H54 (cell line): ENCODE measurements around the gene SPG21.

Experiments
- DNase-seq: peaks from one replicate; pipeline ENCODE4 v3.0.0; 2011; ENCODE audit warnings: low spot score, mixed read lengths; ENCODE audit not compliant: insufficient read length
- FAIRE-seq: peaks from 3 replicates; lab custom pipeline; 2011; peaks lifted over from hg19 to GRCh38; lab: Jason Lieb, UNC
- POLR2A ChIP-seq: IDR thresholded peaks from 2 replicates; pipeline ENCODE4 v1.6.1; 2011; ENCODE audit warnings: low read depth, mild to moderate bottlenecking, low read length

SPG21 gene

DNA sequence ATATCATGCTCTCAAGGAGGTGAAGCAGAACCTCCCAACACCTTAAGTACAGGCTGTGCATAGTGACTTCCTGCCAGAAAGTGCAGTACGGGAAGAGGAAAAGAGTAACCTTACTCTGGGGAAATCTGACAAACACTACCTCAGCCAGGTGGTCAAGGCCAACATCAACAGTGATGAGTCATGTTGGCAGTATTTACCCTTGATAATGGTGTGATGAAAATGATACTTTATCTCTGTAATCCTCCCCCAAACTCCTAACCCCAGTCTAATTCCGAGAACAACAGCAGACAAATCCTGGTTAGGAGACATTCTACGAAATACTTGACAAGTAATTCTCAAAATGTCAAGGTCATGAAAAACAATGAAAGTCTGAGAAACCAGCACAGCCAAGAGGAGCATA, 51.5 kb downstream of the SPG21 start:
- DNase-seq (no peak), FAIRE-seq (no peak)
- no peak for TF ChIP-seq POLR2A

- TF ChIP-seq POLR2A, result no peak
- DNase-seq (no peak), FAIRE-seq (no peak)
Observed at GRCh38 chr15:64934023-64934422, 55.7 kb downstream of the SPG21 start.

GRCh38 chr15:64931381-64931780, 58.3 kb downstream of the SPG21 start:
- FAIRE-seq (no peak), DNase-seq (no peak)
- no peak for TF ChIP-seq POLR2A

GRCh38 chr15:64930778-64931371, 58.8 kb downstream of the SPG21 start:
- FAIRE-seq, result no peak
- DNase-seq, result peak; percentile 57

DNA sequence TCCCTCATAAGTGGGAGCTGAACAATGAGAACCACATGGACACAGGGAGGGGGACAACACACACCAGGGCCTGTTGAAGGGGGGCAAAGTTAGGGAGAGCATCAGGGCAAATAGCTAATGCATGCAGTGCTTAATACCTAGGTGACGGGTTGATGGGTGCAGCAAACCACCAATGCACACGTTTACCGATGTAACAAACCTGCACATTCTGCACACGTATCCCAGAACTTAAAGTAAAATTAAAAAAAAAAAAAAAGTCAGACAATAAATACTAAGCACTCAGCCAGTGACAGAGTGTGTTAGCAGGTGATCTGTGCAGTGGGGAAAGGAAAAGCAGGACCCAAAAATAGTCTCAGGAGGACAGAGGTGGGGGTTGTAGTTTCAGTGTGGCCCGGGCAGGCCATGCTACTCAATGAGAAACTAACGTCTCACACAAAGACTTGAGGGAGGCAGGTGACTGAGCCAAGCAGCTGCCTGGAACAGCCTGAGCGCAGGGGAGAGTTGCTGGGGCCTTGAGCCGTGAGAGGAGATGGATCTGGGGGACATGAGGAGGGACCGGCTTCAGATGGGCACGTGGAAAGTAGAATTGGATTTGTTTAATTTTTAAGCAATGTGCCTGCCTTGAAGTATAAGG, 59.6 kb downstream of the SPG21 start:
- DNase-seq (no peak), FAIRE-seq (no peak)
- TF ChIP-seq POLR2A, result no peak

More at GRCh38 chr15:64930778-64931371, 58.8 kb downstream of the SPG21 start:
- TF ChIP-seq POLR2A, result no peak

GRCh38 chr15:64928626-64929220, 61.0 kb downstream of the SPG21 start:
- no peak for TF ChIP-seq POLR2A
- FAIRE-seq, result no peak
- DNase-seq, result no peak

- no peak for TF ChIP-seq POLR2A
- FAIRE-seq, result no peak
- DNase-seq, result no peak
Observed at GRCh38 chr15:64926661-64927060, 63.1 kb downstream of the SPG21 start.

DNA sequence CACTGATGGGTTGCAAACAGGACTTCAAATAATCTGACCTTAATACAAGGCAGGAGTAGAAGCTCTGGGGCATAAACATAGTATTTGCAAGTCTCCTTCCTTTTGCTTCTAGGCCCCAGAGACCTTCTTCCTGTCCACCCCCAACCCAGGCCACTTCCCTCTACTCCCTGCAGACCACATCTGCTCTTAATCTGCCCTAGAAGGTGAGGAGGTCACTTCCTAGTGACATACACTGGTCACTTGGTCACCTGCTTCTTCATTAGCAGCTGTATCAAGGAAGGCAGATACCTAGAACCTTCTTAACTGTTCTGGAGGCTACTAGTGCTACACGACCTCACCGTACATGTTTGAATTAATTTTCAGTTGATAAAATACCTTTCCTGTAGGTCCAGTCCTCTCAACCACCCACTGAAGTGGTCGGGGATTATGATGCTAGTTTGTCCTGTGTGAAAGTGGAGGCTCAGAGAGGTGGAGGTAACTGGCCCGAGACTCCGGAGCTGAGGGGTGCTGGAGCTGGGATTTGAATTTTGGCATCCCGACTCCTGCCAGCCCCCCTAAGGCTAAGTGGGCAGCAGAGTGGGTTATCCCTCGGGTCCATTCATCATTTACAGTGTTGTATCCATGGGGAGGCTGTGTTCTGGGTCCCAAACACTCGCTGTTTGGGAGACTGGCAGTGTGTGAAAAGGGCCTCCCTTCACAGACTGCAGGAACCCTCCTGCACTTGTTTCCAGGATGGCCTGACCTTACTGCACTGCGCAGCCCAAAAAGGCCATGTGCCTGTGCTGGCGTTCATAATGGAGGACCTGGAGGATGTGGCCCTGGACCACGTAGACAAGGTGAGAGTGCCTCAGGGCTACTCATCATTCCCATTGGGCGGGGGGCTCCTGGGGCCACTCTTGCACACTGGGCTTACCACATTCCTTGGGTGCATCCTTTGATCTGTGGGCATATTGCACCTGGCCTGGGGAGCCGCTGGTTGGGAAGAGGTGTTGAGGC, 64.1 kb downstream of the SPG21 start:
- DNase-seq (no peak), FAIRE-seq (no peak)
- no peak for TF ChIP-seq POLR2A

DNA sequence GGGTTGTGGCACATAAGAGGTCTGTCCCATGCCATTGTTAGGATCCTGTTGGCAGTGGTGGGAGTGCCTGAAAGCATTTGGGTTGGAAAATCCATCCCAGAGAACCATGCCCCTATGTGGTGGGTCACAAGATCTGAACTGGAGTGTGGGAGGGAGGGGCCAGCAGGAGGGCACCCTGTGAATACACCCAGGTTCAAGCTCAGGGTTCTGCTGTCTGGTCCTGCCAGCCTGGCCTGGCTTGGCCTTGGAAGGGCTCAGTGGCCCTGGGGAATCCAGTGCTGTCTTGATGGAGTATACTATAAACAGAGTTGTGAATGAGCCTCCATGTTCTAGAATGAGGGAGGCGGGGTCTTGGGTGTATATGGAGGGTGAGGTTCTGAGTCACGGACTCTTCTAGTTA, 66.2 kb downstream of the SPG21 start:
- no peak for TF ChIP-seq POLR2A
- DNase-seq (no peak), FAIRE-seq (no peak)

GRCh38 chr15:64921711-64922110, 68.0 kb downstream of the SPG21 start:
- DNase-seq, result no peak
- FAIRE-seq, result no peak
- no peak for TF ChIP-seq POLR2A

DNA sequence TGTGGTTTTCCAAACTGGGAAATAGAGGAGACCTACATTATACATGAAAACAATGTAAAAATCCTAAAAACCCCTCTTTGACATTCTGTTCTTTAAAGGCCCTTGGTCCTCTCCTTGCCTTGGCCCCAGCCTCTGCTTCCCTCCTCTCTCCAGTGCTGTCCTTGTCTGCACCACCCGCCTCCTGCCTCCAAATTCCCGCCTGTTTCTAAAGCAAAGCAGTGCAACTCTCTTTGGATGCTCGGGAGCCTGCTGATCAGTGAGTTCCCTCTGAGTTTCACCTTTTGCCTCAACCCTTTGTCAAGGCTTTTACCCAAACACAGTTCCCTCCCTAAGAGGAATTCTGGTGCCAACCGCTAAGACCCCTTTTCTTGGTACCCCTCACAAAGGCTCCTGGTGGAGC, 70.0 kb downstream of the SPG21 start:
- DNase-seq (no peak), FAIRE-seq (no peak)
- TF ChIP-seq POLR2A, result no peak

DNA sequence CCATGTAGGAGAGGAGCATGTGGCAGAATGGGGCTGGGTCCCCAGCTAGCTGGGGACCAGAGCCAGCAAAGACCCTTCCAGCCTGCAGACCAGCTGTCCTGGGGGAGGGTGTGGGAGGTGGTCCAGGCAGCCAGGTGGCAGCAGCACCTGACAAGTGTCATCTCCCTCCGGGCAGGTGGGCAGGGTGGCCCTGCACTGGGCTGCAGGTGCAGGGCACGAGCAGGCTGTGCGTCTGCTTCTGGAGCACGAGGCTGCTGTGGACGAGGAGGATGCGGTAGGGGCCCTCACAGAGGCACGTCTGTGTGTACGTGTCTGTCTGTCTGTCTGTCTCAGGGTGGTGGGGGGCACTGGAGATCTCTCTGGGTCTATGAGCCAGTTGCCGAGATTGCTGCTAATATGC, 72.5 kb downstream of the SPG21 start:
- DNase-seq, result no peak
- no peak for FAIRE-seq
- no peak for TF ChIP-seq POLR2A

GRCh38 chr15:64916365-64916764, 73.3 kb downstream of the SPG21 start:
- FAIRE-seq, result no peak
- no peak for TF ChIP-seq POLR2A
- no peak for DNase-seq
